IMR-90 (cell line): ENCODE data around the gene LETM1.

Source experiments
- BHLHE40 ChIP-seq: fragments of 150-350 bp; IDR thresholded peaks from 2 replicates; pipeline ENCODE4 v1.6.1; 2016; ENCODE audit warnings: mild to moderate bottlenecking, low read depth, low read length
- CEBPB ChIP-seq: IDR thresholded peaks from 2 replicates; pipeline ENCODE4 v1.6.1; 2012; ENCODE audit warnings: low read depth, low read length, improper control_type of control experiment
- CHD1 ChIP-seq: IDR thresholded peaks from 2 replicates; pipeline ENCODE4 v1.6.1; 2012; ENCODE audit warnings: low read depth, low read length, improper control_type of control experiment
- FOS ChIP-seq: fragments of 150-350 bp; IDR thresholded peaks from 2 replicates; pipeline ENCODE4 v1.6.1; 2016; ENCODE audit warnings: low read depth, low read length
- MAZ ChIP-seq: IDR thresholded peaks from 2 replicates; pipeline ENCODE4 v1.6.1; 2012; ENCODE audit warnings: low read depth, mild to moderate bottlenecking, low read length, improper control_type of control experiment, moderate library complexity, borderline replicate concordance
- MXI1 ChIP-seq: IDR thresholded peaks from 2 replicates; pipeline ENCODE4 v1.6.1; 2012; ENCODE audit warnings: low read depth, mild to moderate bottlenecking, low read length, moderate library complexity, borderline replicate concordance
- NFE2L2 ChIP-seq: fragments of 150-350 bp; IDR thresholded peaks from 2 replicates; pipeline ENCODE4 v1.6.1; 2016; ENCODE audit warnings: low read depth, mild to moderate bottlenecking, low read length
- POLR2A ChIP-seq: IDR thresholded peaks from 2 replicates; pipeline ENCODE4 v1.6.1; 2012; ENCODE audit warnings: mild to moderate bottlenecking, low read depth, low read length
- RAD21 ChIP-seq: IDR thresholded peaks from 2 replicates; pipeline ENCODE4 v1.6.1; 2012; ENCODE audit warnings: low read length, improper control_type of control experiment
- RCOR1 ChIP-seq: IDR thresholded peaks from 2 replicates; pipeline ENCODE4 v1.6.1; 2012; ENCODE audit warnings: mild to moderate bottlenecking, low read length, improper control_type of control experiment; ENCODE audit not compliant: insufficient replicate concordance
- SMC3 ChIP-seq: fragments of 150-350 bp; IDR thresholded peaks from 2 replicates; pipeline ENCODE4 v1.6.1; 2016; ENCODE audit warnings: low read depth, mild to moderate bottlenecking, antibody characterized with exemption, low read length, moderate library complexity
- TF ChIP-seq, protein P1 (sequence below): conservative IDR thresholded peaks from 2 replicates; pipeline ENCODE4 v1.5.1; 2012; ENCODE audit warnings: mild to moderate bottlenecking, low read depth, low read length, improper control_type of control experiment
- TF ChIP-seq, protein P2 (sequence below): fragments of 150-350 bp; IDR thresholded peaks from 2 replicates; pipeline ENCODE4 v1.6.1; 2017; ENCODE audit warnings: mild to moderate bottlenecking, antibody characterized with exemption, low read length, low read depth
- TF ChIP-seq, protein P3 (sequence below): fragments of 150-350 bp; IDR thresholded peaks from 2 replicates; pipeline ENCODE4 v1.6.1; 2016; ENCODE audit warnings: low read depth, mild to moderate bottlenecking, low read length, moderate library complexity, borderline replicate concordance

DNA sequence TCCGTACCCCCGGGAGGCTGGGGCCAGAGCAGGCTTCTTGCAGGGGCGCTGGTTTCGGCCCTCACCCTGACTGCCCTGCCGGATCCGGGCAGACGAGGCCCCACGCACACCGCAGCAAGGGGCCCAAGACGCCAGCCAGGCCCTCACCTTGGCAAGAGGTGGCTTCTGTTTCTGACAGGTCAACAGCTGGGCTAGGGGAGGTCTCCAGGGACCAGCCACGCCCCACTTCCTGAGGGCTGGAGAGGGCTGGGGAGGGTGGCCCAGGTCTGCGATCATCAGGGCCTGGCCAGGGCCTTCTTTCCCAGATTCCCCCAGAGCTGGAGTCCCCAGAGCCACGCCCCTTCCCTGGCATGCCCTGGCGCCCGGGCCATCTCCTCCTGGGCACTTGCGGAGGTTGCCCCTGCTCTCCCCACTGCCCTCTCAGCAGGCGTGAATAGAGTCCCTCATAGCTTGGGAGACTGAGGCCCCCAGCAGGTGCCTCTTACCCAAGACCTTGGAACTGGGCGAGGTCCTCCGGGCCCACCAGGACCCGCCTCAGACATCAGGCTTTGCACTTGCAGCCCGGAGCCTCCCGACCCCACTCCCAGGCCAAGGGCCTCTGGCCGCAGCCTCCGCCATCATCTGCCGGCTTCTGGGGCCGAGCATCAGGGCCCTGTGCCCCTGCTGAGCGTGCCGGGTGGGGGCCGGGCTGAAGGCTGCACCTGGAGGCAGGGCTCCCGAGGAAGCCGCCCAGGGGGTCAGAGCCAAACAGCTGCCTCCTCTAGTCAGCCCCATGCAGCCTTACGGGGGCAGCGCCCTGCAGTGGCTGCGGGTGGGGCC lies 69.2 kb downstream of the LETM1 start:
- TF ChIP-seq, protein P1, sequence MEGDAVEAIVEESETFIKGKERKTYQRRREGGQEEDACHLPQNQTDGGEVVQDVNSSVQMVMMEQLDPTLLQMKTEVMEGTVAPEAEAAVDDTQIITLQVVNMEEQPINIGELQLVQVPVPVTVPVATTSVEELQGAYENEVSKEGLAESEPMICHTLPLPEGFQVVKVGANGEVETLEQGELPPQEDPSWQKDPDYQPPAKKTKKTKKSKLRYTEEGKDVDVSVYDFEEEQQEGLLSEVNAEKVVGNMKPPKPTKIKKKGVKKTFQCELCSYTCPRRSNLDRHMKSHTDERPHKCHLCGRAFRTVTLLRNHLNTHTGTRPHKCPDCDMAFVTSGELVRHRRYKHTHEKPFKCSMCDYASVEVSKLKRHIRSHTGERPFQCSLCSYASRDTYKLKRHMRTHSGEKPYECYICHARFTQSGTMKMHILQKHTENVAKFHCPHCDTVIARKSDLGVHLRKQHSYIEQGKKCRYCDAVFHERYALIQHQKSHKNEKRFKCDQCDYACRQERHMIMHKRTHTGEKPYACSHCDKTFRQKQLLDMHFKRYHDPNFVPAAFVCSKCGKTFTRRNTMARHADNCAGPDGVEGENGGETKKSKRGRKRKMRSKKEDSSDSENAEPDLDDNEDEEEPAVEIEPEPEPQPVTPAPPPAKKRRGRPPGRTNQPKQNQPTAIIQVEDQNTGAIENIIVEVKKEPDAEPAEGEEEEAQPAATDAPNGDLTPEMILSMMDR, result no peak
- TF ChIP-seq CEBPB, result no peak
- TF ChIP-seq MXI1, result no peak
- TF ChIP-seq RAD21, result no peak
- TF ChIP-seq POLR2A, result no peak
- no peak for TF ChIP-seq FOS
- no peak for TF ChIP-seq SMC3
- TF ChIP-seq CHD1, result no peak
- no peak for TF ChIP-seq BHLHE40
- TF ChIP-seq NFE2L2, result no peak
- no peak for TF ChIP-seq RCOR1
- no peak for TF ChIP-seq MAZ
- TF ChIP-seq, protein P2, sequence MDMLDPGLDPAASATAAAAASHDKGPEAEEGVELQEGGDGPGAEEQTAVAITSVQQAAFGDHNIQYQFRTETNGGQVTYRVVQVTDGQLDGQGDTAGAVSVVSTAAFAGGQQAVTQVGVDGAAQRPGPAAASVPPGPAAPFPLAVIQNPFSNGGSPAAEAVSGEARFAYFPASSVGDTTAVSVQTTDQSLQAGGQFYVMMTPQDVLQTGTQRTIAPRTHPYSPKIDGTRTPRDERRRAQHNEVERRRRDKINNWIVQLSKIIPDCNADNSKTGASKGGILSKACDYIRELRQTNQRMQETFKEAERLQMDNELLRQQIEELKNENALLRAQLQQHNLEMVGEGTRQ, result no peak
- TF ChIP-seq, protein P3, sequence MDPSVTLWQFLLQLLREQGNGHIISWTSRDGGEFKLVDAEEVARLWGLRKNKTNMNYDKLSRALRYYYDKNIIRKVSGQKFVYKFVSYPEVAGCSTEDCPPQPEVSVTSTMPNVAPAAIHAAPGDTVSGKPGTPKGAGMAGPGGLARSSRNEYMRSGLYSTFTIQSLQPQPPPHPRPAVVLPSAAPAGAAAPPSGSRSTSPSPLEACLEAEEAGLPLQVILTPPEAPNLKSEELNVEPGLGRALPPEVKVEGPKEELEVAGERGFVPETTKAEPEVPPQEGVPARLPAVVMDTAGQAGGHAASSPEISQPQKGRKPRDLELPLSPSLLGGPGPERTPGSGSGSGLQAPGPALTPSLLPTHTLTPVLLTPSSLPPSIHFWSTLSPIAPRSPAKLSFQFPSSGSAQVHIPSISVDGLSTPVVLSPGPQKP, result no peak
